Endothelial cell of umbilical vein (primary cell): ENCODE data around the gene CPO. TPM values are rescaled to one million over a fixed set of nuclear protein-coding genes. Genes with fewer than 3 reads are reported as not detected.

Experiments
- BruUV-seq: library from RNA; stranded (reverse); fragments of 400-500 nt; replicated peaks from 2 replicates; lab custom pipeline; 2021; lab: Mats Ljungman, UMichigan
- CTCF ChIA-PET: fragments of 300-600, 350-600 bp; sonication (Branson Sonifier 250); formaldehyde crosslinking; loops from one replicate; lab custom pipeline; 2021; ENCODE audit warnings: antibody characterized with exemption, inconsistent platforms; lab: Charles Lee
- POLR2A ChIA-PET: fragments of 300-600, 350-600 bp; sonication (Branson Sonifier 250); formaldehyde crosslinking; loops from one replicate; lab custom pipeline; 2021; ENCODE audit warnings: antibody characterized with exemption, inconsistent platforms; lab: Charles Lee
- DNase-seq: peaks from one replicate; pipeline ENCODE4 v3.0.0-alpha.2; 2011; ENCODE audit warnings: low read depth, low spot score
- FAIRE-seq: peaks from 2 replicates; lab custom pipeline; 2011; peaks lifted over from hg19 to GRCh38; lab: Jason Lieb, UNC
- H2AFZ ChIP-seq: 2 replicates; pipeline ENCODE4 v1.6.0; 2012; ENCODE audit warnings: low read depth, low read length, control low read depth, inconsistent platforms
- H3K27ac ChIP-seq: 2 replicates; pipeline ENCODE4 v1.5.1; 2011; ENCODE audit warnings: low read depth, mild to moderate bottlenecking, control low read depth, low read length, moderate library complexity; ENCODE audit not compliant: insufficient read depth
- H3K27me3 ChIP-seq, 2 experiments: 2 replicates each; pipeline versions ENCODE4 v1.6.0 to v1.6.1; 2011; ENCODE audit warnings: low read length in 2 of 2, mixed read lengths in 1 of 2; ENCODE audit not compliant: control insufficient read depth in 2 of 2, insufficient read depth in 2 of 2
- H3K36me3 ChIP-seq, 2 experiments: 2 replicates in 1 of 2; 3 replicates in 1 of 2; pipeline ENCODE4 v1.5.1; 2011; ENCODE audit warnings: low read length in 2 of 2, mild to moderate bottlenecking in 1 of 2, moderate library complexity in 1 of 2; ENCODE audit not compliant: control insufficient read depth in 2 of 2, insufficient read depth in 2 of 2; ENCODE audit errors: extremely low read depth in 1 of 2
- H3K4me1 ChIP-seq: 3 replicates; pipeline ENCODE4 v1.5.1; 2011; ENCODE audit warnings: mild to moderate bottlenecking, low read length; ENCODE audit not compliant: control insufficient read depth, insufficient read depth; ENCODE audit errors: extremely low read depth
- H3K4me2 ChIP-seq: 2 replicates; pipeline ENCODE4 v1.6.1; 2011; ENCODE audit warnings: low read length, control low read depth, mixed read lengths; ENCODE audit not compliant: insufficient read depth
- H3K4me3 ChIP-seq, 3 experiments: fragments of 200-600 bp in 1 of 3; sonication (generic), shearing (Covaris generic) in 1 of 3; replicated peaks in 1 of 3; 2 replicates each; pipeline ENCODE4 v1.5.1; 2011 to 2016; ENCODE audit warnings: control low read depth in 3 of 3, low read length in 3 of 3, mild to moderate bottlenecking in 2 of 3, inconsistent platforms in 1 of 3, low read depth in 1 of 3, moderate library complexity in 1 of 3; ENCODE audit not compliant: insufficient read depth in 1 of 3
- H3K79me2 ChIP-seq: 2 replicates; pipeline ENCODE4 v1.6.0; 2012; ENCODE audit warnings: low read length, inconsistent platforms; ENCODE audit not compliant: control insufficient read depth, insufficient read depth
- H3K9ac ChIP-seq: replicated peaks from 2 replicates; pipeline ENCODE3; 2011; ENCODE audit warnings: low read length, control low read depth; ENCODE audit not compliant: insufficient read depth; ENCODE audit errors: extremely low read depth
- H3K9me1 ChIP-seq: replicated peaks from 3 replicates; pipeline ENCODE4 v1.6.0; 2011; ENCODE audit warnings: mild to moderate bottlenecking, low read length; ENCODE audit not compliant: control insufficient read depth, insufficient read depth; ENCODE audit errors: extremely low read depth
- H3K9me3 ChIP-seq: replicated peaks from 2 replicates; pipeline ENCODE4 v1.5.1; 2012; ENCODE audit warnings: low read length, inconsistent platforms; ENCODE audit not compliant: control insufficient read depth, insufficient read depth
- H4K20me1 ChIP-seq: replicated peaks from 2 replicates; pipeline ENCODE3; 2011; ENCODE audit warnings: mild to moderate bottlenecking, low read length; ENCODE audit not compliant: control insufficient read depth, insufficient read depth; ENCODE audit errors: extremely low read depth
- CTCF ChIP-seq, 2 donors: IDR thresholded peaks; 1 replicate in 1 of 2; 2 replicates in 1 of 2; pipeline ENCODE4 v1.5.1; 2011; ENCODE audit warnings: low read length in 2 of 2, mild to moderate bottlenecking in 2 of 2, moderate library complexity in 2 of 2, control low read depth in 1 of 2, inconsistent platforms in 1 of 2, low read depth in 1 of 2; ENCODE audit not compliant: insufficient read depth in 1 of 2; ENCODE audit errors: extremely low read depth in 1 of 2
- EZH2 ChIP-seq: IDR thresholded peaks from 2 replicates; pipeline ENCODE4 v1.6.1; 2012; ENCODE audit warnings: borderline replicate concordance, low read depth, mild to moderate bottlenecking, moderate library complexity, low read length, inconsistent platforms; ENCODE audit not compliant: severe bottlenecking
- FOS ChIP-seq: IDR thresholded peaks from 2 replicates; pipeline ENCODE4 v1.6.1; 2011; ENCODE audit warnings: mild to moderate bottlenecking, low read length, moderate library complexity, borderline replicate concordance; ENCODE audit not compliant: insufficient read depth
- GATA2 ChIP-seq: IDR thresholded peaks from 2 replicates; pipeline ENCODE4 v1.7.0; 2011; ENCODE audit warnings: low read depth, mild to moderate bottlenecking, moderate library complexity, mixed read lengths, low read length; ENCODE audit not compliant: insufficient read length, insufficient read depth
- JUN ChIP-seq: IDR thresholded peaks from 2 replicates; pipeline ENCODE4 v1.6.1; 2011; ENCODE audit warnings: borderline replicate concordance, low read depth; ENCODE audit not compliant: insufficient read length, insufficient read depth
- MAX ChIP-seq: IDR thresholded peaks from 2 replicates; pipeline ENCODE4 v1.6.1; 2011; ENCODE audit not compliant: insufficient read depth, insufficient read length
- MYC ChIP-seq: IDR thresholded peaks from one replicate; pipeline ENCODE4 v1.6.1; 2011; ENCODE audit warnings: mild to moderate bottlenecking, low read depth, low read length
- POLR2A ChIP-seq: IDR thresholded peaks from 2 replicates; pipeline ENCODE4 v1.6.1; 2012; ENCODE audit warnings: low read depth, mild to moderate bottlenecking, control low read depth, low read length
- POLR2AphosphoS5 ChIP-seq: IDR thresholded peaks from 2 replicates; pipeline ENCODE4 v1.6.1; 2012; ENCODE audit warnings: low read depth, mild to moderate bottlenecking, control low read depth, low read length, moderate library complexity; ENCODE audit not compliant: insufficient read depth
- dilution Hi-C: fragments of 300-500 bp; cut with MboI; formaldehyde crosslinking; loops from one replicate; pipeline ENCODE4 v1.15.0; 2019; ENCODE audit warnings: low sequenced_read_pairs; ENCODE audit not compliant: extremely low pct_ligation_motif_present
- intact Hi-C: fragments of 100-400 bp; cut with micrococcal nuclease; formaldehyde crosslinking; loops from one replicate; pipeline ENCODE4 v1.10.0; 2022
- polyA plus RNA-seq, 4 experiments: library from polyadenylated mRNA; depleted of rRNA in 3 of 4; stranded (reverse) in 3 of 4; unstranded in 1 of 4; fragments of >200 nt; gene quantifications; 2 replicates each; pipeline versions ENCODE4 v1.2.1 to v1.2.3, GENCODE V29; 2011 to 2012; ENCODE audit warnings: missing spikeins in 1 of 4
- total RNA-seq: library from RNA; stranded (reverse); gene quantifications from 2 replicates; pipeline ENCODE4 v1.2.3, GENCODE V29; 2021

Gene CPO
- total and polyA plus RNA-seq, 2 donors (not counting 3 experiments of a cell fraction or from before 2014, with no cell fraction given): not detected

DNA sequence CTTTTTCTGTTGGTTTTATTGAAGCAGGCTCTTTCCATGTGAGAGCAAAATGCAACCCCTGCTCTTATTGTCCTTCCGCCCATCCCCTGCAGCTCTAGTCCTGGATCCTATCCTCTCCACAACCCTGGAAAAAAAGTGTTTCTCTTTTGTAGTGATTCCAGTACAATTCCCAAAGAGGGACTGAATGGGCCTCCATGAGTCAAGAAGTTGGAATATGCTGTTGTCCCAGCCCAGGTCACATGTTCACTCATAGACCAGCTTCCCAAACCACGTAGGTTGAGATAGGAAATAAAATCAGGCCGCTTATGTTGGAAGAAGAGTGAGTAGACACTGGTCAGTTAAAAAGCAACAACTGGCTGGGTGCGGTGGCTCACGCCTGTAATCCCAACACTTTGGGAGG, 39.4 kb downstream of the CPO start:
- Histone ChIP-seq H3K4me2 (no peak overlapping the region), H3K9me1 (no peaks in the 10 kb centered on the region), H4K20me1 (no peaks in the 10 kb centered on the region), H3K27me3 (peaks cover 11 to 16% of the 10 kb centered on the region in 2 experiments), H3K9ac (no peak overlapping the region), H3K79me2 (no peaks in the 10 kb centered on the region), H2AFZ (no peak overlapping the region), H3K9me3 (no peaks in the 10 kb centered on the region), H3K4me1 (no peaks in the 10 kb centered on the region), H3K4me3 (no peak overlapping the region), H3K27ac (no peak overlapping the region), H3K36me3 (no peaks in the 10 kb centered on the region)
- CTCF ChIA-PET: interaction anchor here (1.4 to 3.2 kb wide), 2 partner anchors 9 to 494 kb away, joined by 3 to 21 read pairs; no protein-coding TSS in a partner anchor
- dilution Hi-C loops: no loop called here
- POLR2A ChIA-PET: no interaction called here
- TF ChIP-seq MYC (no peak), CTCF (IDR thresholded peaks at IDR 0.05; ENCODE audit: extremely low read depth in 1 of 2, insufficient read depth in 1 of 2, low read depth in 1 of 2, low read length in 2 of 2) (no peak), POLR2A (no peak), EZH2 (no peak), JUN (no peak), MAX (no peak)
- BruUV-seq: no TSS peak
- intact Hi-C loops: no loop called here
- FAIRE-seq: no peak
- DNase-seq: no peak

- no peaks in the 10 kb centered on the region for H4K20me1 ChIP-seq
- no peak overlapping the region for H3K4me2 ChIP-seq
- no peaks in the 10 kb centered on the region for H3K79me2 ChIP-seq
- no peaks in the 10 kb centered on the region for H3K4me1 ChIP-seq
- intact Hi-C loops (no loop called here), dilution Hi-C loops (no loop called here)
- ChIA-PET CTCF (interaction anchor here (0.9 to 3.2 kb wide), 4 partner anchors 11 to 498 kb away, joined by 4 to 21 read pairs (median 4); no protein-coding TSS in a partner anchor), POLR2A (no interaction called here)
- H3K27me3 ChIP-seq: peaks cover 7 to 12% of the 10 kb centered on the region in 2 experiments
- H2AFZ ChIP-seq: no peak overlapping the region
- H3K9ac ChIP-seq: no peak overlapping the region
- no peaks in the 10 kb centered on the region for H3K9me1 ChIP-seq
- no peak overlapping the region for H3K4me3 ChIP-seq
- DNase-seq (no peak), FAIRE-seq (no peak)
- no peaks in the 10 kb centered on the region for H3K36me3 ChIP-seq
- no peaks in the 10 kb centered on the region for H3K9me3 ChIP-seq
- BruUV-seq: no TSS peak
- no peak for TF ChIP-seq MAX
- TF ChIP-seq GATA2: no peak
- no peak for TF ChIP-seq JUN
- TF ChIP-seq CTCF (IDR thresholded peaks at IDR 0.05; ENCODE audit: extremely low read depth in 1 of 2, insufficient read depth in 1 of 2, low read depth in 1 of 2, low read length in 2 of 2): no peak
- TF ChIP-seq POLR2AphosphoS5: no peak
- TF ChIP-seq FOS: no peak
- TF ChIP-seq EZH2: no peak
- no peak for TF ChIP-seq POLR2A
- TF ChIP-seq MYC: no peak
- H3K27ac ChIP-seq: no peak overlapping the region
Observed at GRCh38 chr2:206979365-206979764, 40.0 kb downstream of the CPO start.
